HG03342 (cell line): ENCODE results near the gene SFTPA1.
A peak's percentile ranks its signal among the peaks of the same experiment; 100 is the strongest.
"Not testable (repeated sequence)": the region's sequence is repeated elsewhere in the genome, so short reads cannot be mapped to it uniquely, and the experiment has no call there.

Source experiments
- ATAC-seq: cut with Tn5 transposase; IDR thresholded peaks from one replicate; pipeline ENCODE4 v1.9.1; 2021; ENCODE audit warnings: mild to moderate bottlenecking, moderate library complexity; ENCODE audit not compliant: unreplicated experiment

SFTPA1 gene

GRCh38 chr10:79610601-79611191 is at the start of gene SFTPA1:
Gene SFTPA1, plus strand, starts transcription at chr10:79610939. Its CDS starts 887 bp downstream, at chr10:79611826.
- no peak for ATAC-seq

- no peak for ATAC-seq
Measured at GRCh38 chr10:79561257-79561656, 49.5 kb upstream of the SFTPA1 start.

GRCh38 chr10:79562135-79562756 is 48.5 kb upstream of the SFTPA1 start:
- ATAC-seq = peak; percentile 86

GRCh38 chr10:79563426-79563825 is 47.3 kb upstream of the SFTPA1 start:
- no peak for ATAC-seq

- ATAC-seq = not testable (repeated sequence)
Measured at GRCh38 chr10:79570624-79571023, 40.1 kb upstream of the SFTPA1 start.

GRCh38 chr10:79579361-79579760 is 31.4 kb upstream of the SFTPA1 start:
- no peak for ATAC-seq

GRCh38 chr10:79581044-79581443 is 29.7 kb upstream of the SFTPA1 start:
- no peak for ATAC-seq

- no peak for ATAC-seq
Measured at GRCh38 chr10:79582096-79582495, 28.6 kb upstream of the SFTPA1 start.

- ATAC-seq = not testable (repeated sequence)
Measured at GRCh38 chr10:79582954-79583353, 27.8 kb upstream of the SFTPA1 start.

GRCh38 chr10:79583488-79584024 is 27.2 kb upstream of the SFTPA1 start:
- no peak for ATAC-seq

GRCh38 chr10:79585870-79586527 is 24.7 kb upstream of the SFTPA1 start:
- ATAC-seq = no peak

GRCh38 chr10:79586933-79587332 is 23.8 kb upstream of the SFTPA1 start:
- ATAC-seq = no peak

GRCh38 chr10:79588800-79589199 is 21.9 kb upstream of the SFTPA1 start:
- ATAC-seq = no peak

- no peak for ATAC-seq
Measured at GRCh38 chr10:79593377-79593776, 17.4 kb upstream of the SFTPA1 start.

- not testable (repeated sequence) for ATAC-seq
Measured at GRCh38 chr10:79594565-79594964, 16.2 kb upstream of the SFTPA1 start.

GRCh38 chr10:79595510-79595909 is 15.2 kb upstream of the SFTPA1 start:
- no peak for ATAC-seq

- ATAC-seq = not testable (repeated sequence)
Measured at GRCh38 chr10:79599644-79600043, 11.1 kb upstream of the SFTPA1 start.

GRCh38 chr10:79601939-79602338 is 8.8 kb upstream of the SFTPA1 start:
- ATAC-seq = no peak

GRCh38 chr10:79602953-79603352 is 7.8 kb upstream of the SFTPA1 start:
- ATAC-seq = no peak

- no peak for ATAC-seq
Measured at GRCh38 chr10:79604294-79604693, 6.4 kb upstream of the SFTPA1 start.

- no peak for ATAC-seq
Measured at GRCh38 chr10:79605308-79605707, 5.4 kb upstream of the SFTPA1 start.
